WERI-Rb-1 (cell line): ENCODE data around the gene CHRND.

Experiments
- DNase-seq: peaks from one replicate; pipeline ENCODE4 v3.0.0-alpha.2; 2020
- H3K27ac ChIP-seq: fragments of 250-450 bp; sonication (Bioruptor Pico); 2 replicates; pipeline ENCODE4 v1.5.1; 2020; ENCODE audit warnings: mild to moderate bottlenecking, moderate library complexity
- H3K27me3 ChIP-seq: fragments of 250-450 bp; sonication (Bioruptor Pico); 2 replicates; pipeline ENCODE4 v1.5.1; 2021; ENCODE audit warnings: mild to moderate bottlenecking, low read depth, moderate library complexity; ENCODE audit not compliant: insufficient read depth, severe bottlenecking
- H3K36me3 ChIP-seq: fragments of 250-450 bp; sonication (Bioruptor Pico); 2 replicates; pipeline ENCODE4 v1.5.1; 2020; ENCODE audit warnings: mild to moderate bottlenecking, moderate library complexity
- H3K4me3 ChIP-seq: 2 replicates; pipeline ENCODE4 v1.5.1; 2011; ENCODE audit warnings: low read depth, mild to moderate bottlenecking, control low read depth, low read length
- H3K9me3 ChIP-seq: fragments of 250-450 bp; sonication (Bioruptor Pico); 2 replicates; pipeline ENCODE4 v1.5.1; 2021; ENCODE audit warnings: mild to moderate bottlenecking, moderate library complexity; ENCODE audit not compliant: severe bottlenecking
- CTCF ChIP-seq: IDR thresholded peaks from 2 replicates; pipeline ENCODE4 v1.5.1; 2011; ENCODE audit warnings: low read depth, mild to moderate bottlenecking, control low read depth, inconsistent platforms, low read length

CHRND gene

DNA sequence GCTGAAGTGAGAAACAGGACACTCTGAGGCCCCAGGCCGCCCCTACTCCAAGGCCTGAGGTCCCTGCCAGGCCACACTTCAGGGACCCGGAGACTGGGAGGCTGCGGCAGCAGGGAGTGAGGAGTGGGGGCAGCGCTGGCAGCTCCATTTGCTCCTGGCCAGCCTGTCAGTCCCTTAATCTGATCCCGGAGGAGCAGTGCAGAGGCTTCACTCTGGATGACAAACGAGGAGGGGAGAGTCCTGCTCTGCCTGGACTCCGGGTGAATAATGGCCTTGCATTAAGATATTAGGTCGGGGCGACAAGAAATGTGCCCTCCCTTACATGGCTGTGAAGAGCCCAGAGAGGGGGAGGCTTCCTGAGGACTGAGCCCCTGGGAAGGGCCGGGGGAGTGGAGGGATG is 20.1 kb upstream of the CHRND start:
- Histone ChIP-seq H3K27ac (peak overlapping the region; percentile 69), H3K36me3 (no peaks in the 10 kb centered on the region), H3K9me3 (no peaks in the 10 kb centered on the region), H3K4me3 (peak overlapping the region; percentile 12; the same call in 1 of the 2 replicates), H3K27me3 (no peaks in the 10 kb centered on the region)
- peak; percentile 86 for DNase-seq
- no peak for TF ChIP-seq CTCF

- Histone ChIP-seq H3K4me3 (no peak overlapping the region), H3K36me3 (no peaks in the 10 kb centered on the region), H3K27me3 (no peaks in the 10 kb centered on the region), H3K27ac (peak overlapping the region; percentile 69), H3K9me3 (no peaks in the 10 kb centered on the region)
- no peak for TF ChIP-seq CTCF
- no peak for DNase-seq
Measured at GRCh38 chr2:232506709-232507108, 19.3 kb upstream of the CHRND start.

GRCh38 chr2:232508251-232508650 is 17.7 kb upstream of the CHRND start:
- Histone ChIP-seq H3K4me3 (no peak overlapping the region), H3K27me3 (no peaks in the 10 kb centered on the region), H3K9me3 (no peaks in the 10 kb centered on the region), H3K27ac (no peak overlapping the region), H3K36me3 (no peaks in the 10 kb centered on the region)
- TF ChIP-seq CTCF = peak; percentile 24; the same call in 1 of the 2 replicates
- no peak for DNase-seq

DNA sequence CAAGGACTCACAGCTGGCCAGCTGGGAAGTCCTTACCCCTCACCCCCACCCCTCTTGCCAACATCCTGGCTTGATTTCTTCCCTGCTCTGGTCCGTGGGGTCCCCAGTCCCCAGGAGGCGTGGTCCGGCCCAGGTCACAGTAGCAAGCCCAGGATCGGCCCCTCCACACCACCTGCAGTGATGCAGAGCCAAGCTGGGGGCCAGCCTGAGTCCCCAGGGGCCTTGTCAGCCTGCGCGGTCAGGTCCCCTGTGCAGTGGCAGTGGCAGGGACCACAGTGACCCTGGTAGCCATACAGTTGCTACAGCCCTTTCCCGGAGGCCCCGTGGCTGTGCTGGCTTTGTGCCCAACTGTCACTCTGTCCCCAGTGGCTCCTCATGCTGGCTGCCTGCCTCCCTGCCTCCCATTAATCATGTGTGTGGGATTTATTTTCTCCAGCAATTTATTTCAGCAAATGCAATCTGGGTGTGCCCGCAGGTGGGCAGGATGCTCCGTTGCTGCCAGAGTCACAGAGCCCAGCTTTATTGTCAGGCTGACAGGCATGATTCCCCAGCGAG is 14.5 kb upstream of the CHRND start:
- TF ChIP-seq CTCF = no peak
- Histone ChIP-seq H3K4me3 (no peak overlapping the region), H3K36me3 (no peaks in the 10 kb centered on the region), H3K9me3 (no peaks in the 10 kb centered on the region), H3K27ac (peak overlapping the region; percentile 70), H3K27me3 (no peaks in the 10 kb centered on the region)
- DNase-seq = peak; percentile 44

DNA sequence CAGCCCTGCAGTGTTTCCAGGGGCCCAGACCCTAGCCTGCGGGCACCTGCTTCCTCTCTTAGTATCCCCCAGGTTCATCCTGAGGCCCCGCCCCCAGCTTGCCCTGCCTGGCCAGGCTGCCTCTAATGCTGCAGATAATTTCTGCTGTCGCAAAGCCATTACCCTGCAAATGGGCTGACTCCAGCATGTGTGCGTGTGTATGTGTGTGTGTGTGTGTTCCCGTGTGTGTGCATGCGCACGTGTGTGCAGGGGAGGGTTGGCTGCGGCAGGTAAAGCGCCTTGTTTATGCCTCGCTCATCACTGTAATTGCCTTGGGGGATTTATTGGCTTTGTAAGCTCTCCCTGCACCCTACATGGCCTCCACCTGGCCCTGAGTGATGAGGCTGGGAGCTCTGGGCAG is 13.4 kb upstream of the CHRND start:
- Histone ChIP-seq H3K36me3 (no peaks in the 10 kb centered on the region), H3K4me3 (no peak overlapping the region; the same call in 1 of the 2 replicates), H3K9me3 (no peaks in the 10 kb centered on the region), H3K27ac (peak overlapping the region; percentile 70), H3K27me3 (no peaks in the 10 kb centered on the region)
- TF ChIP-seq CTCF = no peak
- DNase-seq = peak; percentile 93

DNA sequence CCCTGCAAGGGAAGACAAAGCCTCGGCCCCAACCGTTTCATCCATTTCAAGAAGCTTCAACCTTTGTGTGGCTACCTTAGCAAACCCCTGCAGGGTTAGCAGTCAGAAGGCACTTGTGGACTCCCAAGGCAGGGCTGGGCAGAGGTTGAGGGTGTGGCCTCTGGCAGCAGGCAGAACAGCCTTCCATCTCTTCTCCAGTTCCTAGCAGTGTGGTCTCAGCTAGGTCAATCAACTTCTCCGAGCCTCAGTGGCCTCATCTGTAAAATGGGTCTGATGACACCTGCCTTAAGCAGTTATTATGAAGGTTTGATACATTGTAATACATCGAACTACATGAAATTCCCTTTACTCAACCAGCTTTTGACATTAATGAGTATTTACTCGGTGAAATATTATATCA is 12.6 kb upstream of the CHRND start:
- DNase-seq = no peak
- Histone ChIP-seq H3K27me3 (no peaks in the 10 kb centered on the region), H3K36me3 (no peaks in the 10 kb centered on the region), H3K9me3 (no peaks in the 10 kb centered on the region), H3K27ac (peak overlapping the region; percentile 37), H3K4me3 (no peak overlapping the region)
- no peak for TF ChIP-seq CTCF
